HG02884 (cell line): Measurements from ENCODE around the gene ROMO1.
"Not testable (repeated sequence)": the region's sequence is repeated elsewhere in the genome, so short reads cannot be mapped to it uniquely, and the experiment has no call there.

Experiments used
- ATAC-seq: cut with Tn5 transposase; IDR thresholded peaks from one replicate; pipeline ENCODE4 v1.9.1; 2021; ENCODE audit warnings: mild to moderate bottlenecking, moderate library complexity; ENCODE audit not compliant: unreplicated experiment

The ROMO1 gene

DNA sequence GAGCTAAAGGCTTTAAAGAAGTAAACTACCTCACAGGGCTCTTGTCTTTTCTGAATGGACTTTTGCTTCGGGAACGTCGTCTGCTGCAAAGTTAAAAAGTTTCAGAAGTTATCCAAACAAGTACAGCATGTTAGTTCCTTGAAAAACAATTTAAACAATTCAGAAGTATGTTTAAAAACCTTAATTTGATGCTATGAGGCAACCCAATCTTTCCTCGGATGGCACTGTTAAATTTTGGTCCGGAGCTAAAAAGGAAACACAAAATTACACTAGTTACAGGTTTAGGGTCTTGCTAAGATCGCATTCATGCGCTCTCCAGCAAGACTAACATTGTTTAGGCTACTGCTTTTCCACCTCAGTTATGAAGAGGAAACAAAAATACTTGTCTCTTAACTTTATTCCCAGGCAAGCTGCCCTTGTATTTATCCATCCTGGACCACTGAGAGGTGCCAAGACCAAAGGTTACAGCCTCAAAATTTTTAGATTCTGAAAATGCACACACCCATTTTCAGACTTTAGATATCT is 30.1 kb downstream of the ROMO1 start:
- ATAC-seq: no peak

DNA sequence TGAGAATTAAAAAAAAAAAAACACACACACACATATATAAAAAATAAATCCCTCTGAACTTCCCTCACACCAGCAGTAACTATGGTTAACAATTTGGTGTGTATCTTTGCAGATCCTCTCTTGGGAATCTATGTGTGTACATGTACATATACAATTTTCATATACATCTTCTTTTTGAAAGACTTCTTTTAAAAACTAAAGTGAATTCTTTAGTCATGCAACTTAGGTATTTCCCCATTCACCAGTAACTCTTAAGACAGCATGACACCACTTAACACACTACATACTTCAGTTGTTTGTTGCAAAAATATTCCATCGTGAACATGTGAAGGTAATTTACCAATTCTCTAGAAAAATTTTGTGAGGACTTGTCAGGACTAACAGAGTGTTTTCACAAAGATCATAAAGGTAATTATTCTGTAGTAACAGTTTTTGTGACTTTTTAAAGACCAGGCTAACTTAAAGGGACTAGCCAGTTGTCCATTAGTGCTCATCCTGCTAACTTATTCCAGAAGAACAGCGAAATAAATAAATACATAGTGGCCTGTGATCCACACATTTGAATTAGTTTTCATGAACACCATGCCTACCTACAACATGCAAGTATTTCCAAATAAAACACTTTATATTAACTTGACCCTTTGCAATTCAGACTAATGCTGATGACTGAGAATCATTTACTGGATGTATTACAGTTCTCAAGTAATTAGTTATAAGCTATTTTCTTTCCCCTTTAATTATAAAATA is 30.8 kb downstream of the ROMO1 start:
- ATAC-seq: no peak

DNA sequence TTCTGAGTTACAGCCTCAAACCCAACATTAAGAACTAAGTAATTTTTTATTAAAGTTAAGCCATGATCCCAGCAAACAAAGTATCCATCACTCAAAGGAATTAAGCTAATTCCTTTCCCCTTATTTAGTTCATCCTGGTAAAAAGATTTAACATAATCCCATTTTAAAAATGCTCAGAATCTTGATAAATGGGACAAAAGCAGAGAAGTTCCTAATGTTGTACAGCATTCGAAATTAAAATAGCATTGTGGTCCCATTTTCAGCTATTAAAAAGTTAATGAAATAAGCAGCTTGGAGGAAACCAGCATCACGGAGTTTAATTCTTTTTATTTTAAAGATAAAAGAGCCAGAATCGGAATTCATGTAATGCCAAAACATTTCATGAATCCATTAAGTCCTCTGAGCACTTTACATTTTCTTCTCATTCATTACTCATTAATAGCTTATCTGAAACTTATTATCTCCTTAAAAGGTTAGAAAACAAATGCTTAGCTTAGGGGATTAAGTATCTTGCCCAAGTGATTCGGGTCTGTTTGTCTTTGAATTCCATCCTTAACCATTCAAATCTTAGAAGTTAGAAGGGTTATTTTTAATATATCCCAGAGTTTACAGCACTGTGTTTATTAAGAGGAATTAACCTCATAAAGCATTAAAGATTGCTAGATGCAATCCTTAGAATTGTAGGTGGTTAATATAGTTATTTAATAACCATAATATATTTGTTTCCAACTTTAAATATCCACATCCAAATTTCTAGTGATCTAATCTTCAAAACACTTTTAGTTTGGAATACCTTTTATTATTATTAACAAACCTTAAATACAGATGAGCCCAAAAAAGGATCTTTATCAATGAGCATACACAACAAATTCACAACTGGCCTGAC is 31.6 kb downstream of the ROMO1 start:
- ATAC-seq: no peak

DNA sequence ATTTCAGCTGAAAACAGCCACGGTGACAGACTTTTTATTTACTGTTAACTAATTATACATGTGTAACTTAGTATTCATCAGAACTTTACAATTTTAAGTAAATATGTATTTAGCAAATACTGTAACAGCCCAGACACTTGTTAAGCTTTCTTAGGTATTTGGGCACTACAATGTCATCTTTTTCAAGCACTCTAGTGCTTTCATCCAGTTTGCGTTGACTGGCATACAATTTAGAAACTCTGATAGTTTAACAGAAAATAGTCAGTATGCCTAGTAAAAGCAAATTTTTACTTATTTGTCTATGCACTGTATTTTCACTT is 32.2 kb downstream of the ROMO1 start:
- no peak for ATAC-seq

DNA sequence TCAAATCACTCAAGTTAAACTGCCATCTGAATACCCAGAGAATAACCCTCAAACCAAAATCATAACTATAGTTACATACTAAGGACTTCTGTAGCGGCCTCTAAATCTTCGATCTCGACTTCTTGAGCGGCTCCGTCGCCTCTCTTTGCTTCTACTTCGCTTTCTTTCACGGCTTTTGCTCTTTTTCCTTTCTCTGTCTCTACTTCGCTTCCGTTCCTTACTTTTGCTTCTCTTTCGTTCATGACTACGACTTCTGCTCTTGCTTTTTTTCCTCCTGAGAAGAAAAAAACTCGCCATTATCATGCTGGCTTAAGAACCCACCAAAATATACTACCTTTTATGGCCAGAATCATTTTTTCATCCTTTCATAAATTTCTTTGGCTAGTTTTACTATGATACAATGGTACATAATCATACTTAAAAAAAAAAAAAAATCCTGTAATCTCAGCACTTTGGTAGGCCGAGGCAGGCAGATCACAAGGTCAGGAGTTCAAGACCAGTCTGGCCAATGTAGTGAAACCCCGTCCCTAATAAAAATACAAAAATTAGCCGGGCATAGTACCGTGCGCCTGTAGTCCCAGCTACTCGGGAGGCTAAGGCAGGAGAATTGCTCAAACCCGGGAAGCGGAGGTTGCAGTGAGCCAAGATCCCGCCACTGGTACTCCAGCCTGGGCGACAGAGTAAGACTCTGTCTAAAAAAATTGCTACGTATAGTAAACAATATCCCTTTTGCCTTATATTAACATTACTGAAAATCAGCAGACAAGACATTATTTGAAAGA is 32.8 kb downstream of the ROMO1 start:
- no peak for ATAC-seq

DNA sequence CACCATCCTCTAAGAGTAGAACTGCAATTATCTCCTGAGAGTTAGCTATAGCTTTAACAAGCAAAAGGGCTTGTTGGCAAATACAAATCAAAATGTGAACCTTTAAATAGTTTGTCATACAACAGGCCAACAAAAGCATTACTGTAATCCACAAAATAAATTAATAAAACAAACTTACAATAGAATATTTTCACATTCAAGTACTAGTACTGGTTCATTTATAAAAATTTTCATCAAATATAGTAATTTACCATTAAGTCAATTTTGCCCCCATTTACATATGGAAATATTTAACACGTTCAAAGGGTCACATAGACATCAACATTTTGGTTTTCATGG is 33.4 kb downstream of the ROMO1 start:
- ATAC-seq: no peak

DNA sequence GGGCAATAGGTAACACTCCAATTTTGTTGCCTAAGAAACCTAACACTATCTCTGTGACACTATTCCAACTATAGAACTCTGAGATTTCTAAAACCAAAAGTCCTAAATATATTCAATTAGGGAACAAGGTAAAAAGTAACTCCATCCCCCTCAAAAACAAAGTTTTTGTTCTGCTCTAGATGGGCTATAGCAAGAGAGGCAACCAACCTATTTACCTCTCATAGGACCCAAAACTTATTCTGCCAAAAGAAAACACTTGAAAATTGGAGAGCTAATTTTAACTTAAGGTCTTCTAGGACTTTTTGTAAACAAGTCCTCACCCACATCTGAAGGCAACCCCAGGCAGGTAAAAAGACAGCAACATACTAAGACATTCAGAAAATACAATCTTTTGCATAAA is 35.2 kb downstream of the ROMO1 start:
- ATAC-seq: no peak

DNA sequence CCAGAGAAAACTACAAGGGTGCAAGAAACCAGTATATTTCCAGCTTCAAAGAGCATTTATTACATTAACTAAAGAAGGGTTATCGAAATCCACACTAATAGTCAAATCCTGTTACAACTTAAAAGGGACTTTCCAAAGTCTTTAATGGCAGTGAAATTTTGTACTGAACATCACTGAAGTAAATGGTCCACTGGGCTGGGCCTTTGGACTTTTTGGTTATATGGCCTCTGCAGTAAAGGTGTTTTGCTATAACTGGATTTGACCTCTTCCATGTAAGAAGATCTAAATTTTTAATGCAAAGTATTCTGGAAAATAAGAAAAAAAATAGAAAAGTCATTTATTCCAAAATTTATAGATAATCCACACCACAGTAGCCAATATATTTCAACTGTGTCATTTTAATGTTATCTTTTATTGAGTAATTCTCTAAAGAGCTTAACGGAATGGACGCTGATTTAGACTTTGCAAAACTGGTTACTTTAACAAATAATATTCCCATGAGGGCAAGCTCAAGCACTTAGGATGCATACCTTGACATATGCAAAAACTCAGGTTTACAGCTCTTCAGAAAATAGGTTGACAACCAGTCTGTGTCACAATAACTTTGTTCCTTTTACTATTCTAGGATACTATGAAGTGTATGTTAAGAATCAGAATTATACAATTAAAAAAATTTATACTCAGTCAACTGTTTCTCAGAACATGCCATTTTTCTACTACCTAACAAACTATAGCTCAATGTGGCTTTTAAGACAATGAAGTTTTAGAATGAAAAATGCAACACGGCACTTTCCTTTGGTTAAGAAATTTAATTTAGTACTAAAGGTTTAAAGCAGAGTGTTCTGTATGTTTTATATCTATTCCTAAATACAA is 35.8 kb downstream of the ROMO1 start:
- ATAC-seq: no peak

DNA sequence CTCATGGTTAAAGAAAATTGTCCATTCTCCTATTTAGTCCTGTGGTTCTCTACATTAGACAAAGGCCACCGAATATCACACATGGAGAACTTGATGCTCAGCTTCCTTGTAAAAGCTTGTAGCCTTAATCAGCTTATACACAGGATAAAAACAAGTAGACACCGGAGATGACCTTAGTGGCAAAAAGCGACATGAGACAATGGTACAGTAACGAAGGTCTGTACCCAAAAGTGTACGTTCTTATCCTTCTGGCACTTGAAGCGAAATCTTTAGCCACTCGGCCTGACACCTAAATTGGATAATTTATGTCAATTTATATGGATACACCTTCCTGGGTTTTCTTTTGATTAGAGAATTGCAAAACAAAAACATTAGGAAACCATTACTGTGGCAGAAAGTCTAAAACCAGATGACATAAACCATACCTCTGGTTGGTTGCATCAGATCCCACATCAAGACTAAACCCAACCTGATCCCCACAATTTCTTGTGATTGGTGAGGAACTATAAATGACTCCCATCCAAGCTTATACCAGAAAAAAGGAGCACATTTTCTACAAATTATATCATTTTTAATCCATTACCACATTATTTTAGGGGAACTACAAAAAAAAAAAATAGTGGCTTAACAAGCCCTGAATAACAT is 36.7 kb downstream of the ROMO1 start:
- ATAC-seq: no peak

DNA sequence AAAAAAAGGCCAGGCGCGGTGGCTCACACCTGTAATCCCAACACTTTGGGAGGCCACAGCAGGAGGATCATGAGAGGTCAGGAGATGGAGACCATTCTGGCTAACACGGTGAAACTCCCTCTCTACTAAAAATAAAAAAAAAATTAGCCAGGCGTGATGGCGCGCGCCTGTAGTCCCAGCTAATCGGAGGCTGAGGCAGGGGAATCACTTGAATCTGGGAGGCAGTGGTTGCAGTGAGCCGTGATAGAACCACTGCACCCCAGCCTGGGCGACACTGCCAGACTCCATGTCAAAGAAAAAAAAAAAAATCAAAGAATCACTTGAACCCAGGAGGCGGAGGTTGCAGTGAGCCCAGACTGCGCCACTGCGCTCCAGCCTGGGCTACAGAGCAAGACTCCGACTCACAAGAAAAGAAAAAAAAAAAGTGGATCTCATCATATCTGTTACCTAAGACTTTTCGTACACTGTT is 38.7 kb downstream of the ROMO1 start:
- ATAC-seq: no peak

DNA sequence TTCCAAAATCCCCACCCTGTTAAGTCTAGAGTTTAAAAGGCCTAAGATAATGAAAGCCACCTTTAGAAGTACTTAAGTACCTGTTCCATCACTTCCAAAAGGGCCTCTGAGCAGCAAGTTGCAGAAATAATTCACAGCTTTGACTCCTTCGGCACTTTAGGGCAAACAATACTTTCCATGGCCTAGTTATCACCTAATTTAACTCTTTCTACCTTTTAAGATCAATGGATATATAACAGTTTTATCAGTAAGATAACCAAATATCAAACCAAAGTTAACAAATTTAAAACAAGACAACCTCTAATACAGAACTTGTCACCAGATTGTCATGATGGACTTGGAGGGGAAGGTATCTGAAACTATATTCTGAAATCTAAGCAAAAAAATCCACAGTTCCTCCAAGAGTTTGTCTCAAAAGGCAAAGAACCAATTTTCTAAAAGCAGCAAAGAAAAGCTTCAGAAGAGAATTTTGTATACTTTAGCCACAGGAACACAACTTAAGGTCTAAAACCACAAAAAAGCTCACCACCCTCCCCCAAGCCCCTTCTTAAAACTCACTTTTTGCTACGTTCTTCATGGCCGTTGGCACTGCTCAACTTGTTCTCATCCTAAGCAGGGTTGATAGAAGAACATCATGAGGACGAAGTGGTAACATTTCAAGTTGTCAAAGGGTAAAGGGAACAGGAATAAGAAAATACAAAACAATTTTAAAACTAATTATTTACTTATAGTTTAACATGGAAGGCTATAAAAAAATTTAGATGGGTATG is 39.4 kb downstream of the ROMO1 start:
- ATAC-seq: no peak

DNA sequence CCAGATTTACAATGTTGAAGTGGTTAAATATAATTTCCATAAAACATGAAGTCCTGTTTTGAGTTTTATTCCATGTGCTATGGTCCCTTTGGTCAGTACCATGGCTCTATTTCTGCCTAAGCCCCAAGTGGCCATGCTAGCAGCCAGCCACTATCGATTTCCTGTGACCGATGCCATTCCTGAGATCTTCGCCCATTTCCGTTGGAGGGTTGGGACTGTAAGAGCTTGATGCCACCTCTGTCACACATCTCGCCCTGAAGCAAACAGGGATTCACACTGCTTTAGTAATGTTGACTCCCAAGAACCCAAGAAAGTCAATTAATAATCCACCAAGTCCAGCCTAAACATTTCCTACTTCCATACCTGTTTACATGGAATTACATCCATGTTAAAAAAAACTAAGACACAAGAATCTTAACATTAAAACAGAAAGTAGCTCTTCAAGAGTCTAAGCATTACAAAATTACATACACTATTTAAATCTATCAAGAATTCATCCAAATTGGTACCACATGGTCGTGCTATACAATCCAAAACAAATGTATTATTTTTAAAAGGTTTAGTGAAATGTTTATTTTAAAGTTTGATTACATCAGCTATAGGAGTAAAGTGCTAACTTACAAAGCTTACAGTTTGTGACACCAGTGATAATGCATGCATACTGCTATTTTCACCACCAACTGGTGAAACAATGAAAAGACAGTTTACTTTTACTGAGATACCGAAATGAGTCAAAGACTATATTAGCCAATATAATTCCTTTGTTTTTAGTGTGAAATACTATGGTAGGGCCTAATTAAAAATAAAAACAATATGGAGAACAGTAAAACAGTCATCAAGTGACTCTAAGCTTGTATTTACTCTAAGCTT is 40.3 kb downstream of the ROMO1 start:
- no peak for ATAC-seq

DNA sequence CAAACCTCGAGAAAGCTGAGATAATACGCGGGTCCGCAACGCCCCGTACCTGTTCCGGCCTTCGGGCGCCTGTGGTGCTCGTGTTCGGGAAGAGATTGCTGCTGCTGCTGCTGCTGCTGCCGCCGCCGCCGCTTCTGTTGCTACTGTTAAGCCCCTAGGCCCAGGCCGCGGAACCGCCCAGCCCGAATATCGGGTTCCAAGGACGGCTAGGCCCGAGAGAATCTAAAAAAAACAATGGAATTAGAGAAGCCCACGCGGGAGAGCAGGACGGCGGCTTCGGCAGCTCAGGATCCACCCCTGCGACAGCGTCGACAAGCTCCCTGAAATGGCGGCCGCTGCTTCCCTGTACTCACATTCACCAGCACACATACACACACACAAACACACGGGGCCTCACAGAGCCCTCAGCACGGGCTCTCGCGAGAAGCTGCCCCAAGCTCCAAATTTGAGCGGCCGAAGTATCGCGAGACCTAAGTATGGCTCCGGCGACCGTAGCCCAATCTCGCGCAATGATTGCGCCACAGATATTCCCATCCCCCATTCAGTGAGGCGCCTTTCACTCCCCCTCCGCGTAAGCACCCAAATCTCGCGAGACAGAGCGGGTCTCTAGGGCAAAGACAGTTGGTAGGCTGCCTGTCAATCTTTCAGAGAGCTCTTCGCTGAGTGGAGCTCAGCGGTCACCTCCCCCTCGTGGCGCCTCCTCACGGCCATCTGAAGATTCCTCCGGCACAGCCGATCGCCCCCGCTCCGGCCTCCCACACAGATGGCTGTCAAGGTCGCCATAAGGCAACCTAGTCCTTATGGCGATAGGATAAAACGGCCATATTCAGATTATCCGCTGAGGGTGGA is 42.9 kb downstream of the ROMO1 start, which contains the start of gene RBM39:
TSS of gene RBM39 (minus strand) at position 369 of the 849 bp plus-strand sequence. CDS start 1,386 bp downstream, outside the sequence.
- peak; percentile 79 for ATAC-seq

DNA sequence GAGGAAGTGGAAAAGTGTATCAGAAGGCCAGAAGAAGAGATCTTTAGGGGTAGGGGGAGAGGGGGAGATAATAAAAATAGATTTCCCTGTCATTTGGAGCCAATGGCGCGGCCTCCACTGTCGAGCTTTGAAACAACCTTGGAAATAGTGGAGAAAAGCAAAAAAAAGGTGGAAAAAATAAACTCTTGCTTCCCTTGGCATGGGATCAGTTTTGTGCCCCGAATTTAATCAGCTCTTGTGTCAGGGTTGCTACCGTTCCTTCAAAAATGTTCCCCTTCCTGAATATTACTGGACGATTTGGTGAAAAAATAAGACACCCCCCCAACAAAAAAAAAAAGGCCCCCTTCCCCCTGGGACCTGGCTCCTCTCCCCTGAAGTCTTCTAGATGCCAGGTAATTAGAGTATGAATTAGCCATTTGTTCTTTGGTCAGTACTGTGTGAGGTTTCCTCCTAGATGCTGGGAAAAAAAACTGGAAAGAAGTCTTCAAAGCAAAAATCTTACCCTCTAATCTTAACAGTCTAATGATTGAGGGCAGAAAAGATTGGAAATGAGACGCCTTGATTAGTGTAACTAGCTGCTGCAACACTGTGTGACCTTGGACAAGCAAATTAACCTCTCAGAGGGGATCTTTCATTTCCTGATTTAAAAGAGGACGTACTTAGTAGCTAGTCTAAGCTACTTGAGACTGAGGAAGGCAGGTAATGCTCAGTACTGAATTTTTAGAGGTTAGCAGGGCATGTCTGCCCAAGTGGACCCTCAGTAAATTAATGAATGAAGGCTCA is 43.7 kb downstream of the ROMO1 start:
- no peak for ATAC-seq

DNA sequence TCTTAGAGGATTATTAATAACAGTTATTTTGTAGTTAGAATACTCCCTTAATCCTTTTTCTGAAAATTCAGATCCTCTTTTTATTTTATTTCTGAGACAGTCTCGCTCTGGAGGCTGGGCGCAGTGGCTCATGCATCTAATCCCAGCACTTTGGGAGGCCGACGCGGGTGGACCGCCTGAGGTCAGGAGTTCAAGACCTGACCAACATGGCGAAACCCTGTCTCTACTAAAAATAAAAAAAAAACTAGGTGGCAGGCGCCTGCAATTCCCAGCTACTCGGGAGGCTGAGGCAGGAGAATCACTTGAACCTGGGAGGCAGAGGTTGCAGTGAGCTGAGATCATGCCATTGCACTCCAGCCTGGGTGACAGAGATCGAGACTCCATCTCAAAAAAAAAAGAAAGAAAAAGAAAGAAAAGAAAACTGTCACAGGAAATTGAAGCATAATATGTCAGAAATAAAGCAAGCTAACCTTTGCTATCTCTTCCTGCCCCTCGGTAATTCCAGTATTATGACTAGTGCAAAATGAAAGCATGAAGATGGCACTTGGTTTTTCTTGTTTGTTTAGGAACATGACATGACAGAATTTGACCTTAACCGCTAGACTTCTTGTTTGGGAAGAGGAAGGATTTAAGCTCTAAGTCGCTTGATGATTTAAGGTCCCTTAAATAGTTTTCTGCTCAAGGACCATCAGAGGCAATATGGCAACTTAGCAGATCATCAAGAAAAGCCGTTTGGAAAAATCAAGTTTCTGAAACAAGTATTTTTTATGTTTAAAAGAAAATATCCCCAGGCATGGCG is 44.7 kb downstream of the ROMO1 start:
- ATAC-seq: no peak

DNA sequence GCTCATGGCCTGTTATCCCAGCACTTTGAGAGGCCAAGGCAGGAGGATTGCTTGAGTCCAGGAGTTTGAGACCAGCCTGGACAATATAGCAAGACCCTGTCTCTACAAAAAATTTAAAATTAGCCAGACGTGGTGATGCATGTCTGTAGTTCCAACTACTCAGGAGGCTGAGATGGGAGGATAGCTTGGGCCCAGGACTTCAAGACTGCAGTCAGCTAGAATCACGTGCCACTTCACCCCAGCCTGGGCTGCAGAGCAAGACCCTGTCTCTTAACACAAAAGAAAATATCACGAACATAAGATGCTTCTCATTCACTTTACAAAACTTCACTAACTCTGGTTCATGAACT is 45.3 kb downstream of the ROMO1 start:
- ATAC-seq: not testable (repeated sequence)
